Fibroblast of the aortic adventitia (primary cell): ENCODE measurements around the gene GSTT4. TPM values are rescaled to one million over a fixed set of nuclear protein-coding genes. Genes with fewer than 3 reads are reported as not detected.

Experiments used
- DNase-seq: peaks from one replicate; pipeline ENCODE4 v3.0.0-alpha.2; 2010; ENCODE audit warnings: low read depth
- H3K4me3 ChIP-seq: 2 replicates; pipeline ENCODE4 v1.5.1; 2011; ENCODE audit warnings: low read depth, mild to moderate bottlenecking, control low read depth, low read length, moderate library complexity
- total RNA-seq: library from RNA; depleted of rRNA; stranded (reverse); fragments of >200 nt; gene quantifications from 2 replicates; pipeline ENCODE4 v1.2.3, GENCODE V29; 2012; ENCODE audit warnings: low replicate concordance
- TF ChIP-seq, protein P1 (sequence below): IDR thresholded peaks from 2 replicates; pipeline ENCODE4 v1.5.1; 2011; ENCODE audit warnings: mild to moderate bottlenecking, low read length, control low read depth, inconsistent platforms; ENCODE audit not compliant: insufficient read depth

GSTT4 gene
- total RNA-seq, 1 donor: not detected

DNA sequence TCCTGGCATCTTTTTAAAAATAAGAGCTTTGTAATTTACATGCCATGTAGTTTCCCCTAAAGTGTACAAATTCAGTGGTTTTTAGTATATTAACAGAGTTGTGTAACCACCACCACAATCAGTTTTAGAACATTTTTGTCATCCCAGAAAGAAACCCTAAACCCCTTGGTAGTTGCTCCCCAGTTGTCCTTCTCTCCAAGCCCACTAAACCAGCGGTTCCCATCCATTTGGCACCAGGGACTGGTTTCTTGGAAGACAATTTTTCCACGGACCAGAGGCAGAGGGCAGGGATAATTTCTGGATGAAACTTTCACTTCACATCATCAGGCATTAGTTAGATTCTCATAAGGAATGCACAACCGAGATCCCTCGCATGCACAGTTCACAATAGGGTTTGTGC lies 28.5 kb upstream of the GSTT4 start:
- TF ChIP-seq, protein P1, sequence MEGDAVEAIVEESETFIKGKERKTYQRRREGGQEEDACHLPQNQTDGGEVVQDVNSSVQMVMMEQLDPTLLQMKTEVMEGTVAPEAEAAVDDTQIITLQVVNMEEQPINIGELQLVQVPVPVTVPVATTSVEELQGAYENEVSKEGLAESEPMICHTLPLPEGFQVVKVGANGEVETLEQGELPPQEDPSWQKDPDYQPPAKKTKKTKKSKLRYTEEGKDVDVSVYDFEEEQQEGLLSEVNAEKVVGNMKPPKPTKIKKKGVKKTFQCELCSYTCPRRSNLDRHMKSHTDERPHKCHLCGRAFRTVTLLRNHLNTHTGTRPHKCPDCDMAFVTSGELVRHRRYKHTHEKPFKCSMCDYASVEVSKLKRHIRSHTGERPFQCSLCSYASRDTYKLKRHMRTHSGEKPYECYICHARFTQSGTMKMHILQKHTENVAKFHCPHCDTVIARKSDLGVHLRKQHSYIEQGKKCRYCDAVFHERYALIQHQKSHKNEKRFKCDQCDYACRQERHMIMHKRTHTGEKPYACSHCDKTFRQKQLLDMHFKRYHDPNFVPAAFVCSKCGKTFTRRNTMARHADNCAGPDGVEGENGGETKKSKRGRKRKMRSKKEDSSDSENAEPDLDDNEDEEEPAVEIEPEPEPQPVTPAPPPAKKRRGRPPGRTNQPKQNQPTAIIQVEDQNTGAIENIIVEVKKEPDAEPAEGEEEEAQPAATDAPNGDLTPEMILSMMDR: no peak
- no peak for DNase-seq
- no peak overlapping the region for H3K4me3 ChIP-seq

DNA sequence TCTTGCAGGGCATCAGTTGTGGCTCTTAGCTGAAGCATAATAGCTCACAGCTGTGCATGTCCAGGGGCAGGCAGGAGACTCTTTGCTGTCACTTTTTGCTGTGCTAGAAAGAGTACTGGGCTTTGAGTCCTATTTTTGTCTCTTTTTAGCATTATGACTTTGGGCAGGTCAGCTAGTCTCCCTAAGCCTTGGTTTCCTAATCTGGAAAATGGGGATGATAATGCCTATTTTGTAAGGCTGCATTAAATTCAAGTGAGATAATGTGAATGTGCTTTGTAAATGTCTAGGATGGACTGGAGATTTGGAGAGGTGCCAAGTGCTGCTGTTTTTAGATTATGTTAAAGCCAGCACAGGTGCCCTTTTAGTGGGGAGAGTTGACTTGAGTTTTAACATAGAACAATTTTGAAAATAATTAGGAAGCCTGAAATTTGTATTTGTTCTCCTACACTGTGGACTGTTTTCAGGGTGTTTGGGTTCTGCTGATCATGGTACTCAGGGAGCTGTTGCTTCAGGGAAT lies 25.0 kb upstream of the GSTT4 start:
- TF ChIP-seq, protein P1: no peak
- no peak overlapping the region for H3K4me3 ChIP-seq
- DNase-seq: no peak

DNA sequence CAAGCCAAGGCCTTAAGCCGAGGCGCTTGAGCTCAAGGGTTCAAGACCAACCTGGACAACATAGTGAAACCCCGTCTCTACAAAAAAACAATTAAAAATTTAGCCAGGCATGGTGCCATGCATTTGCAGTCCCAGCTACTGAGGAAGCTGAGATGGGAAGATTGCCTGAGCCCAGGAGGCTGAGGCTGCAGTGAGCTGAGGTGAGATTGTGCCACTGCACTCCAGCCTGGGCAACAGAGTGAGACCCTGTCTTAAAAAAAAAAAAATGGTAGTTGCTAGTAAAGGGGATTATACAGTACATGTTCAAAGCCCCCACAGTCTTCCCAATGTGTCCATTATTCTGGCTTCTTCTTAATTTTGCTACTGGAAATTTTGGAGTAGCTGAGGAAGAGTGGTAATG lies 24.1 kb upstream of the GSTT4 start:
- TF ChIP-seq, protein P1: no peak
- H3K4me3 ChIP-seq: no peak overlapping the region
- DNase-seq: no peak

DNA sequence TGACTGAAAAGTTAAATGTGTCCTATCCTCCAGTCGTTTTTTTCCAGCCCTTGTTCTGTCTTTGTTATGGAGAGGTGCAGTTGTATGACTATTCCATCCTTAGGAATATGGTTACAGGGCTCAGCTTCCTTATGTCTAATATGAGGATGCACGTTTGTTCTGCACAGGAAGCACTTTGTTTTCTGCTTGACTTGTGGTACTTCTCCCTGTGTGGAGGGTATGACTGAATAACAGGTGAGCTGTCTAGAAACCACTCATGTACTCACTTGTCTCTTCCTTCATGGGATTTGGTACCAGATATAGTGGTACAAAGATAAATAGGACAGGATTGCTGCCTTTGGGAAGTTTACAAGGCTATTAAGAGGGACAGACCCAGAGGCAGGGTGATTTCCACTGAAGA lies 23.3 kb upstream of the GSTT4 start:
- DNase-seq: no peak
- no peak overlapping the region for H3K4me3 ChIP-seq
- TF ChIP-seq, protein P1: no peak

DNA sequence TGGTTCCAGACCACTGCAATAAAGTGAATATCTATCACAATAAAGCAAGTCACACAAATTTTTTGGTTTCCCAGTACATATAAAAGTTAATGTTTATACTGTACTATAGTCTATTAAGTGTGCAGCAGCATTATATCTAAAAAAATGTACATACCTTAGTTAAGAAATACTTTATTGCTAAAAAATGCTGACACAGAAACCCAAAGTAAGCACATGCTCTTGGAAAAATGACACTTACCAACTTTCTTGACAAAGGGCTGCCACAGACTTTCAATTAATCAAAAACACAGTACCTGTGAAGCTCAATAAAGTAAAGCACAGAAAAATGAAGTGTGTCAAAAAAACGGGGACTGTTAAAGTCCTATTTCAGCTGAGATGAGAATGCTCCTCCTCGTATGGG lies 22.7 kb upstream of the GSTT4 start:
- H3K4me3 ChIP-seq: no peak overlapping the region
- TF ChIP-seq, protein P1: no peak
- no peak for DNase-seq

DNA sequence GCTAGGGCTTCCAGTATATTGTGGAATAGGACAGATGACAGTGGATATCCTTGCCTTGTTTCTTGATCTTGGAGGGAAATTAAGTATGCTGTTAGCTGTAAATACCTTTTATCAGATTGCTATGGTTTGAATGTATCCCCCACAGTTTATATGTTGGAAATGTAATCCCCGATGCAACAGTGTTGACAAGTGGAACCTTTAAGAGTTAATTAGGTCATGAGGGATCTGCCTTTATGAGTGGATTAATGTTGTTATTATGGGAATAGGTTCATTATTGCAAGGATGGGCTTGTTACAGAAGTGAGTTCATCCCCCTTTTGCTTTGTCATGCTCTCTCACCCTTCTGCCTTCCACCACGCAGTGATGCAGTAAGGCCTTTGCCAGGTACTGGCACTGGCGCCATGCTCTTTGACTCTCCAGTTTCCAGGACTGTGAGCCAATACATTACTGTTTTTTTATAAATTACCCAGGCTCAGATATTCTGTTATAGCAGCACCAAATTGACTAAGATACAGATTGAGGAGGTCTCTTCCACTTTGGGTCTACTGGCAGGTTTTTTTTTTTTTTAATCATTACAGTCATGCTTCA lies 22.2 kb upstream of the GSTT4 start:
- TF ChIP-seq, protein P1: no peak
- DNase-seq: no peak

DNA sequence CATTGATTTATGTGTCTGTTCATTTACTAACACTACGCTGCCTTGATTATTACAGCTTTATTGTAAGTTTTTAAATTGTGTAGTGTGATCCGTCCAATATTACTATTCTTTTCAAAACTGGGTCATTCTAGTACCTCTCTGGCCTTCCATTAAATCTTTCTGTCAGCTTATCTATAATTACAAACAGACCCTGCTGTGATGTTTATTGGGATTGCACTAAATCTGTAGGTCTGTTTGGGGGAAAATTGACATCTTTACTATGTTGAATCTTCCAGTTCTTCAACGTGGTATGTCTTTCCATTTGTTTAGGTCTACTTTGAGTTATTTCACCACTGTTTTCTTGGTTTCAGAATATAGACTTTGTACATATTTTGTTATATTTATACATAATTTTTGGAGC lies 21.5 kb upstream of the GSTT4 start:
- TF ChIP-seq, protein P1: no peak
- DNase-seq: no peak
- H3K4me3 ChIP-seq: no peak overlapping the region

More for the DNA sequence above, 22.2 kb upstream of the GSTT4 start:
- no peak overlapping the region for H3K4me3 ChIP-seq
